Osteocyte (in vitro differentiated cells): ENCODE measurements around the gene PPHLN1. TPM values are rescaled to one million over a fixed set of nuclear protein-coding genes. Genes with fewer than 3 reads are reported as not detected.
"Not testable (repeated sequence)": the region's sequence is repeated elsewhere in the genome, so short reads cannot be mapped to it uniquely, and the experiment has no call there.

ENCODE experiments used
- DNase-seq: peaks from one replicate; pipeline ENCODE4 v3.0.0; 2021; ENCODE audit warnings: mixed read lengths; ENCODE audit not compliant: unreplicated experiment; ENCODE audit errors: extremely low spot score
- H3K27ac Mint-ChIP-seq: one replicate; pipeline ENCODE4 v1.8.0; 2021; ENCODE audit warnings: mild to moderate bottlenecking, mixed read lengths; ENCODE audit not compliant: unreplicated experiment
- H3K27me3 Mint-ChIP-seq: one replicate; pipeline ENCODE4 v1.8.0; 2021; ENCODE audit warnings: mixed read lengths; ENCODE audit not compliant: unreplicated experiment
- H3K36me3 Mint-ChIP-seq: one replicate; pipeline ENCODE4 v1.8.0; 2021; ENCODE audit warnings: mixed read lengths; ENCODE audit not compliant: unreplicated experiment
- H3K4me1 Mint-ChIP-seq: one replicate; pipeline ENCODE4 v1.8.0; 2021; ENCODE audit warnings: mixed read lengths; ENCODE audit not compliant: unreplicated experiment
- H3K4me3 Mint-ChIP-seq: one replicate; pipeline ENCODE4 v1.8.0; 2021; ENCODE audit warnings: mild to moderate bottlenecking, moderate library complexity, mixed read lengths; ENCODE audit not compliant: unreplicated experiment
- H3K9me3 Mint-ChIP-seq: one replicate; pipeline ENCODE4 v1.8.0; 2021; ENCODE audit warnings: mixed read lengths; ENCODE audit not compliant: unreplicated experiment
- total RNA-seq: library from RNA; stranded (reverse); gene quantifications from 2 replicates; pipeline ENCODE4 v1.2.1, GENCODE V29; 2021
- TF ChIP-seq, protein P1 (sequence below): fragments of 200-600 bp; sonication (generic); IDR thresholded peaks from 2 replicates; pipeline ENCODE4 v1.5.0; 2021; ENCODE audit warnings: antibody characterized with exemption, mild to moderate bottlenecking, moderate library complexity

PPHLN1 gene
- total RNA-seq, 1 donor from 2014 or later, result 56.6 TPM

GRCh38 chr12:42382013-42382696 is 56.2 kb downstream of the PPHLN1 start:
- Mint-ChIP-seq H3K27me3 (no peaks in the 10 kb centered on the region), H3K27ac (no peak overlapping the region), H3K4me3 (no peak overlapping the region), H3K36me3 (peaks cover 32% of the 10 kb centered on the region), H3K9me3 (no peaks in the 10 kb centered on the region), H3K4me1 (no peaks in the 10 kb centered on the region)
- TF ChIP-seq, protein P1, sequence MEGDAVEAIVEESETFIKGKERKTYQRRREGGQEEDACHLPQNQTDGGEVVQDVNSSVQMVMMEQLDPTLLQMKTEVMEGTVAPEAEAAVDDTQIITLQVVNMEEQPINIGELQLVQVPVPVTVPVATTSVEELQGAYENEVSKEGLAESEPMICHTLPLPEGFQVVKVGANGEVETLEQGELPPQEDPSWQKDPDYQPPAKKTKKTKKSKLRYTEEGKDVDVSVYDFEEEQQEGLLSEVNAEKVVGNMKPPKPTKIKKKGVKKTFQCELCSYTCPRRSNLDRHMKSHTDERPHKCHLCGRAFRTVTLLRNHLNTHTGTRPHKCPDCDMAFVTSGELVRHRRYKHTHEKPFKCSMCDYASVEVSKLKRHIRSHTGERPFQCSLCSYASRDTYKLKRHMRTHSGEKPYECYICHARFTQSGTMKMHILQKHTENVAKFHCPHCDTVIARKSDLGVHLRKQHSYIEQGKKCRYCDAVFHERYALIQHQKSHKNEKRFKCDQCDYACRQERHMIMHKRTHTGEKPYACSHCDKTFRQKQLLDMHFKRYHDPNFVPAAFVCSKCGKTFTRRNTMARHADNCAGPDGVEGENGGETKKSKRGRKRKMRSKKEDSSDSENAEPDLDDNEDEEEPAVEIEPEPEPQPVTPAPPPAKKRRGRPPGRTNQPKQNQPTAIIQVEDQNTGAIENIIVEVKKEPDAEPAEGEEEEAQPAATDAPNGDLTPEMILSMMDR, result no peak
- no peak for DNase-seq

DNA sequence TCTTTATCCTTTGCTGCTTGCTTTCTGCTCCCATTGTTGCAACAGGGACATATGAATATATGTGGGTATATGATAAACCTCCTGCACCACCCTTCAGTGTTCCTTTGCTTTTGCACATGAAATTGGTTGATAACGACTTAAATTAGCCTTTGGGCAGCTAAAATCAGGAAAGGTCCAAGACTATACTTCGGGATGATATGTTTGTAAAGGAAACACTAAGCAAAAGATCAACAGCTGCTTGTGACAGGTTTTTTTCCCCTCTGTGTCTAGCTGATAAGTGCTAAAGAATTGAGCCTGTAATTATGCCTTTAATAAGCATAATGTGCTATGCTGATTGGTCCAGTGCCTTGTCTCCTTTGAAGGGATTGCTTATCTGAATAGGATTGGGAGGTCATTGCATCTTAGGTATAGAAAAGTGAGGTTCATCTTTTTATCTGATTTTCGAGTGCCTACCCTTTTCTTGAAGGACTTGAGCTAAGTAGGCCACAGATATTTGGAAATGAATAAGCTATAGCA is 59.4 kb downstream of the PPHLN1 start:
- TF ChIP-seq, protein P1, result no peak
- H3K27me3 Mint-ChIP-seq, result no peaks in the 10 kb centered on the region
- no peaks in the 10 kb centered on the region for H3K9me3 Mint-ChIP-seq
- peaks cover 49% of the 10 kb centered on the region for H3K36me3 Mint-ChIP-seq
- DNase-seq, result no peak
- no peak overlapping the region for H3K27ac Mint-ChIP-seq
- no peak overlapping the region for H3K4me3 Mint-ChIP-seq
- H3K4me1 Mint-ChIP-seq, result no peaks in the 10 kb centered on the region

DNA sequence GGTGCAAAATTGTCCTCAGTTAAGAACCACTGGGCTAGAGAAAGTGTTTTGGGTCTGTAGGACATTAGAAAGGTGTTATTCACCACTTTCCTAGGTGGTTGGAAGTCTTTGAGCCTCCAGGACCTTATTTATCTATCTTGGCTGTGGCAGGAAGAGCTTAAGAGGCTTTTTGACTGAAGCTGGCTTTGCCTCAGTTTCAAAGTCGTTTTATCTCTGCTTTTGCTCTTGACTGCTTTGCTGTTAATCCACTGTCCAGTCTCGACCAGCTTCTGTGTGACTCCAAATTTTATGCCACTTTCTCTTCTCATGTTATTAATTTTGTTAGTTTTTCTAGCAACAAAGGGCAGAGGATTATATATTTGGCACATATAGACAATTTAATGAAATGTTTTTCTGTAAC is 60.3 kb downstream of the PPHLN1 start:
- TF ChIP-seq, protein P1, result no peak
- Mint-ChIP-seq H3K4me1 (no peaks in the 10 kb centered on the region), H3K9me3 (no peaks in the 10 kb centered on the region), H3K27ac (no peak overlapping the region), H3K4me3 (no peak overlapping the region), H3K27me3 (no peaks in the 10 kb centered on the region), H3K36me3 (peaks cover 52% of the 10 kb centered on the region)
- no peak for DNase-seq

- H3K9me3 Mint-ChIP-seq, H3K27me3 Mint-ChIP-seq, H3K4me1 Mint-ChIP-seq, H3K4me3 Mint-ChIP-seq, DNase-seq: not testable (repeated sequence)
- H3K36me3 Mint-ChIP-seq, result peaks cover 41% of the 10 kb centered on the region
- H3K27ac Mint-ChIP-seq, result peak overlapping the region; percentile 7
Measured at GRCh38 chr12:42388086-42388485, 62.1 kb downstream of the PPHLN1 start.

- Mint-ChIP-seq H3K27me3 (no peaks in the 10 kb centered on the region), H3K4me1 (peaks cover 10% of the 10 kb centered on the region), H3K9me3 (no peaks in the 10 kb centered on the region), H3K27ac (no peak overlapping the region), H3K4me3 (no peak overlapping the region), H3K36me3 (peaks cover 21% of the 10 kb centered on the region)
- no peak for DNase-seq
- TF ChIP-seq, protein P1, result no peak
Measured at GRCh38 chr12:42394429-42394828, 68.5 kb downstream of the PPHLN1 start.
